Stimulated activated CD4-positive, alpha-beta T cell treated with anti-CD3 and anti-CD28 coated beads, Interleukin-4, amount 100 ng/mL, for 24 hours (primary cell): Measurements from ENCODE around the gene CTNND2.
"Not testable (repeated sequence)": the region's sequence is repeated elsewhere in the genome, so short reads cannot be mapped to it uniquely, and the experiment has no call there.

ENCODE experiments used
- DNase-seq: peaks from one replicate; pipeline ENCODE4 v3.0.0-alpha.2; 2020

The CTNND2 gene

DNA sequence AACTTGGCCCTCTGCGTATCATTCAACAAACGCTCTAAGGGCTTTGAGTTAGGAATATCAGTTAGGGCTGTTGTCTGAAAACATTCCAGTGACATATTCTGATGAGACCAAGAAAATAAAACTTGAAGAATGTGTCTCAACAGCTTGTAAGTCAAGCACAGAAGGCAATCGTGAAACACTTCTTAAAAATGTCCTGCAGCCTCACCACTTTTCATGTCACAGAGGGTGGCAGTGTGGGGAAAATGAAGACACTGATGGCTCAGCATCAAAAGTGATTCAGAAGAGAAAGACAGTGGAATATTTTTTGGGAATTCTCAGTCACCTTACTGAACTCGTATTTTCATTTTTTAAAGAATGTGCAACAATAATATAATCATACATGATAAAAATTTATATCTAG, 247.3 kb downstream of the CTNND2 start:
- DNase-seq = no peak

- DNase-seq = no peak
Measured at GRCh38 chr5:11655681-11656080, 248.6 kb downstream of the CTNND2 start.

DNA sequence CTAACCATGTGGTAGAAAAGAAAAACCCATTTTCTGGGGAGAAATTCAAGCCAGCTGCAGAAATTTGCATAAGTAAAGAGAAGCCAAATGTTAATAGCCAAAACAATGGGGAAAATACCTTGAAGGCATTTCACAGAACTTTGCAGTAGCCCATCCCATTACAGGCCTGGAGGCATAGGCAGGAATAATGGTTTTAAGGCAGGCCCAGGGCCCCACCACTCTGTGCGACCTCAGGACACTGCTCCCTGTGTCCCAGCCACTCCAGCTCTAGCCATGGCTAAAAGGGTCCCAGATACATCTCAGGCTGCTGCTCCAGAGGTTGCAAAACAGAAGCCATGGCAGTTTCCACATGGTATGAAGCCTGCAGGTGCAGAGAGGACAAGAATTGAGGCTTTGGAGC, 253.3 kb downstream of the CTNND2 start:
- no peak for DNase-seq

DNA sequence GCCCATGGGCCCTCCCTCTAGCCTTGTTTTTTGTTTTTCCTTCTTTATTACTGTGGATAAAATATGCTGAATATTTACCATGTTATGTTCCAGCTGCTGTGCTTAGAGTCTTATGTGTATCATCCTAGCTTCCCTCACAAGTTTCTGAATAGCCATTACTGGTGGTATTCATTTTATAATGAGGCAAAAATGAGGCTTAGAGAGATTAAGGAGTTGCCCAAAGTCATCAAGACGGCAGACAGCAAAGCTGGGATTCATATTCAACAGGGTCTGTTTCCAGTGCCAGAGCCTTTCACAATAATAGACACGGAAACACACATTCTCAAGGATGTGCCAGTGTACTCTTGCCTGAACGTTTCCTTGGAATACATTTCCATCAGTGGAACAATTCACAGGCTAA, 258.1 kb downstream of the CTNND2 start:
- no peak for DNase-seq

GRCh38 chr5:11642438-11642837, 261.8 kb downstream of the CTNND2 start:
- no peak for DNase-seq

- no peak for DNase-seq
Measured at GRCh38 chr5:11640158-11640873, 263.9 kb downstream of the CTNND2 start.

- no peak for DNase-seq
Measured at GRCh38 chr5:11622785-11623184, 281.5 kb downstream of the CTNND2 start.

DNA sequence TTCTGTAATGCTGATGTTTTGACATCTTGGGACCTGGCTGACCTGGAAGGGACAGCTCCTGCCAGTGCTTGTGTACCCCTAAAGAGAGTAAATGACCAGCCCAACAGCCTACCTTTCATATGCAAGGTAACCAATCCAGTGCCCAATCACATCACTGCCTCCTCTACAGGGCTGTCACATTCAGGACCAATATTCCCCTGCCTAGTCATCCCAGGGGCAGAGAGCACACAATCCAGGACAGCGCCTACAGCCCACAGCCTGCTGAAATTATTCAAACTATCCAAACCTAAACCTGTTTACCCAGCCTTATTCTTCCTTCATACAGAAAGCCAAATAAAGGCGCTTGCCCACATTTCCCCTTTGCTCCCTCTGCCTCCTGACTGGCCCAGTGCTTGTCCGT, 284.1 kb downstream of the CTNND2 start:
- no peak for DNase-seq

DNA sequence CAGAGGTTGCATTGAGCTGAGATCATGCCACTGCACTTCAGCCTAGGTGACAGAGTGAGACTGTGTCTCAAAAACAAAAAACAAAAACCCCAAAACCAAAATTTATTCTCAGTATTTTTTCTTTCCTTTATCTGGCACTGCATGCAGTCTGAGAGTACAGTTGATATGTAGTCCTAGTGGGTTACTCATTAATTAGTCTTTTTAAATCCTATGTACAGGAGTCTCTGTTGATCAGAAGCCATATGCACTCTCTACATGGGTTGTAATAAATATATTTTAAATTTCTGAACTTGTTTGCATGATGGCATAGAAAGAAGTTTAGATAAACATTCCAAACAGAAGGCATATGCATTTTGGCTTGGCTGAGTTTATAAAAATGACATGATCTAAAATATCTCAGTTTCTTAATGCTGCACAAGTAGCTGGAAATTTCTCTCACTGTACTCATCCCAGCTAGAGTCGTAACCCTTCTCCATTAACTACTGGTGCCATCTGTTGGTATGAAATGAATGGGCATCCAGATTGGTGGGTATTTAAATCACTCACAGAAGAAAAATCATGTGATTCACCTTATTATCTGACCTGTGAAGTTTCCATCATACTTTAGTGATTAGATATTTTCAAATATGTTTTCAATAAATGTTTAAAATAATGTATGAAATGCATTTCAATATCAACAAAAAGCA, 284.8 kb downstream of the CTNND2 start:
- DNase-seq = no peak

DNA sequence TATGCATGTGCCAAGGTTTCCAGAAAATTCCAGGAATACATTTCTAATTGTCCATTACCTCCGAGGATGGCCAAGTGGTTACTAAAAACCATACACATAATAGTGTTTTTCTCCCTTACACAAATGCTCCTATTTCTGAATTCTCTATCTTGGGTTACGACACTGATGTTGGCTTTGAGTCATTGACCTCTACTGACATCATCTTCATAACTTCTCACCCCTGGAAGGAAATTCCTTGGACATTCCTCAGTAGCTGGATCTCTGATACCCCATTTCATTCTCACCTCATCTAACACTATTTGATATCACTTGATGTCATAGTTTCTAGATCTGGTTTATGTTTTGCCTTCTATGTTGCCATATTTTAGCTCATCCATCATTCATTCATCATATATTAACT, 287.2 kb downstream of the CTNND2 start:
- DNase-seq = no peak

GRCh38 chr5:11616624-11617023, 287.6 kb downstream of the CTNND2 start:
- not testable (repeated sequence) for DNase-seq

DNA sequence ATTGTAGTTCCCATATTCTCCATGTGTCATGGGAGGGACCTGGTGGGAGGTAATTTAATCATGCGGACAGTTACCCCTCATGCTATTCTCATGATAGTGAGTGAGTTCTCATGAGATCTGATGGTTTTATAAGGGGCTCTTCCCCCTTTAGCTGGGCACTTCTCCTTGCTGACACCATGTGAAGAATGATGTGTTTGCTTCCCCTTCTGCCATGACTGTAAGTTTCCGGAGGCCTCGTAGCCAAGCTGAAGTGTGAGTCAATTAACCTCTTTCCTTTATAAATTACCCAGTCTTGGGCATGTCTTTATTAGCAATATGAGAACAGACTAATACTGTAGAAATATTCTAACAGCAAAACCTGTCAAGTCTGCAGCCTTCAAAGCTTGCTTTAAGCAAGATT, 293.2 kb downstream of the CTNND2 start:
- DNase-seq = no peak

- DNase-seq = no peak
Measured at GRCh38 chr5:11609570-11610303, 294.5 kb downstream of the CTNND2 start.

GRCh38 chr5:11608530-11608929, 295.7 kb downstream of the CTNND2 start:
- DNase-seq = no peak

DNA sequence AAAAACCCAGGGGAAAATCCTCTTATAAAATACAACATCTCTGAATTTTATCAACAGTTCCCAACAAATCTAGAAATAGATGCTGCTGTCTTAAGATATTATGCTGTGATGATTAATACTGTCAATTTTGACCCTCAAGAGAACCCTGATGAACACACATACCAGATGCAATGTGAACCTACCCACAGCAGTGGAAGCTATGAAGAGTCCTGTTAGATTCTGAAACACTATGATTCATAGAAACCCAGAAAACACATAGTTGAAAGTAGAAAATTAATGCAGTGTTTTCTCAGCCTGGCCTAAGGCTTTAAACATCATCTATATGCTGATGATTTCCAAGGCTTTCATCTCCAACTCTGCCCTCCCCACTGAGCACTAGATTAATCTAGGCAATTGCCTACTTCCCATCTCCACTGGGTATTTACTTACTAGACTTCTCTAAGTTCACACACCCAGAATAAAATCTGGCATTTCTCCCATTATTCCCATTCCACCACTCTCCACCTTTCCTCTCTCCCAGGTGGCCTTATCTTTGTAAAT, 296.2 kb downstream of the CTNND2 start:
- no peak for DNase-seq

GRCh38 chr5:11602298-11602697, 301.9 kb downstream of the CTNND2 start:
- DNase-seq = no peak

DNA sequence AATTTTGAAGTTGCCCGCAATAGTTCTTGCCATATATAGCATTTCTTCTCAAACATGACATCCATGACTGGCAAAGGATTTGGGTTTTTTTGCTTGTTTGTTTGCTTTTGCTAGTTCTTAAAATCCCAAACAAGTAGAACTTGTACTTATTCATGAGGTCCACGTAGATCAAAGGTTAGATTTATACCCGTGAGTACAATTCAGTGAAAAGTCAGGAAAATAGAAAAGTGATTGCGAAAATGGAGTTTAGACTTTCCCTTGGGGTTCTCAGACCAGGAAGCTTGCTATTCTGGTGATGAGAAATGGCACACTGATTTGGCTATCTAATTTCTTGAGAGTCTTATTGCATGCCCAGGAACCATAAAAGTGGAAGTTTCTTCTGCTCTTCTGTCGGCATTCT, 304.7 kb downstream of the CTNND2 start:
- no peak for DNase-seq

DNA sequence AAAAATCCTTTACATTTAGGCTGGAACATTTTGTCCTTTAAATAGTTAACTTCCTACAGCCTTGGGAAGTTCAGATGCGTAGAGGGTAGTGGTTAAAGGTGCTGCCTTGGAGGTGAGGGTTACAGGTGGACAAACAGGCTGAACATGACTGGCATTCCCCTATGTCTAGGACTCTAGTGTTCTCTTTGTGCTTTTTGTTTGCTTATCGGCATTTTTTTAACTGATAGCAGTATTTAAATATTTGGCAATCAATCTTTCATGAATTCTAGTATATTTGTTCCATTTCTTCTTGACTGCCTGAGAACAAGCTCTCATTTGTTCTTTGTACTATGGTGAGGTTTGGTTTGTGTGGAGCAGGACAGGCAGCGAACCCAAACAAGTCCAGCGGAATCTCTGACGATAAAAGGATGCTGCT, 307.6 kb downstream of the CTNND2 start:
- no peak for DNase-seq

- DNase-seq = no peak
Measured at GRCh38 chr5:11596185-11596584, 308.1 kb downstream of the CTNND2 start.

- no peak for DNase-seq
Measured at GRCh38 chr5:11595045-11595444, 309.2 kb downstream of the CTNND2 start.

- DNase-seq = no peak
Measured at GRCh38 chr5:11594021-11594420, 310.2 kb downstream of the CTNND2 start.

GRCh38 chr5:11590475-11590874, 313.8 kb downstream of the CTNND2 start:
- no peak for DNase-seq

DNA sequence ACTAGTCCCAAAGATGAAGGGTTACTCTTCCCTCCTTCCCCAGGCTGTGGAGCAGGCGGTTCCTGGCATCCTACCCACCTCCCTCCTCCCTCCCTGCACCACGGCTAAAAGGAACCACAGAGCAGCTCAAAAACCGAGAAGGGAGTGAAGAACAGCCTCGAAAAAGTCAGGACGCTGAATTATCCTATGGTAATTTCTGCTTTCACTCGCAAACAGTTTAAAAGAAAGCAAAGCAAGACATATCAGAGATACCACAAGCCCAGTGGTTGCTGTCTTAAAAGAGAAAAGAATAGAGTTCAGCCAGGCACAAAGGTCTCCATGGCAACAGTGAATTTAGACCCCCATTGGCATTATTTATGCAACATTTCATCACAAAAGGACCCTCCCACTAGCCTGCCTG, 315.4 kb downstream of the CTNND2 start:
- DNase-seq = no peak

DNA sequence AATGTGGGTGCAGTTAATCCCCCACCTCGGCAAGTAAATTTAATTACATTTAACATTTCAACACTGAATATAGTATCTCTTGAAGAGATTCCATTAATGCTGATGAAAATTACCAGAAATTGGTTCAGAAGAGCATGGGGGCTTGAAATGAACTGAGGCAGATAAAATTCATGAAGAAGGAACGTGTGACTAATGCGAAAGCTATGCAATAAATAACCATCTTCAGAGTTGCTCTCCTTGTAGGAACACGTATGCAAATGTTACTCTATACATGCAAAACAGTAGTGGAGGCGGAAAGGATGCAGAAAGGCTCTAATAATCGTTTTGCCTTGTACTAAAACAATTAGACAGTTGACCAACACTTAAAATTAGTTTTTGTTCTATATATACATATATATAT, 320.2 kb downstream of the CTNND2 start:
- DNase-seq = no peak
